ENCODE measurements around the gene PI4K2B. TPM values are rescaled to one million over a fixed set of nuclear protein-coding genes. Genes with fewer than 3 reads are reported as not detected.

PI4K2B gene
- total RNA-seq, 1 experiment from 2014 or later = 13.3 TPM

Other genes starting within 250 kb of the PI4K2B start
- 0.18 and 3.4 TPM in 2 replicates for gene LGI2, start 203.1 kb upstream of the PI4K2B start, total RNA-seq (2014; rRNA removed)
- 3.1 and 5.2 TPM in 2 replicates for gene SEPSECS, start 73.6 kb upstream of the PI4K2B start, total RNA-seq (2014; rRNA removed)
- gene ZCCHC4, start 78.7 kb downstream of the PI4K2B start, total RNA-seq (2014; rRNA removed) = 6.5 and 6.8 TPM in 2 replicates
- 11.3 and 14.5 TPM in 2 replicates for gene ANAPC4, start 143.2 kb downstream of the PI4K2B start, total RNA-seq (2014; rRNA removed)